A673 (cell line): ENCODE measurements around the gene PDLIM1.

ENCODE experiments used
- EZH2 ChIP-seq: fragments of 200-600 bp; sonication (generic); IDR thresholded peaks from 2 replicates; pipeline ENCODE4 v1.6.1; 2017; ENCODE audit warnings: borderline replicate concordance, low read depth, mild to moderate bottlenecking, mixed read lengths, antibody characterized with exemption, low read length; ENCODE audit not compliant: poor library complexity, severe bottlenecking
- TF ChIP-seq, protein P1 (sequence below): fragments of 300-800, 200-600 bp; sonication (generic); conservative IDR thresholded peaks from 2 replicates; pipeline ENCODE4 v1.5.1; 2017; ENCODE audit warnings: low read depth, mild to moderate bottlenecking, antibody characterized with exemption, low read length, moderate library complexity, mixed read lengths

DNA sequence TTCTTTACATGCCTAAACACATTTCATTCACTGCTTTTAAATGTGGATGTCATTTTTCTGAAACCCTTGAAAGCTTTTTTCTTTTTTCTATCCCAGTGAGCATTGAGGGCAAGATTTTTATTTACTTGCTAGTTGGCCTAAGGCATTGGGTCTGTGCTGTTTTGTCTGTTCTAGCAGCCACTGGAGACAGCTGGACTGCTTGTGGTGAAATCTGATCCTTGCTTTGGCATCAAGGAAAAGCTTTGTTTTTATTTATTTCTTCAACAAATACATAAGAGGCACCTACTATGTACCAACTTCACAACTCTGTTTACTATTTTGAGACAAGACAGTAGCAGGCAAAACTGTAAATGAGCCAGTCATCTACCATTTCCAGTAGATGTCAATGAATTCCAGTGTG lies 28.4 kb upstream of the PDLIM1 start:
- TF ChIP-seq, protein P1, sequence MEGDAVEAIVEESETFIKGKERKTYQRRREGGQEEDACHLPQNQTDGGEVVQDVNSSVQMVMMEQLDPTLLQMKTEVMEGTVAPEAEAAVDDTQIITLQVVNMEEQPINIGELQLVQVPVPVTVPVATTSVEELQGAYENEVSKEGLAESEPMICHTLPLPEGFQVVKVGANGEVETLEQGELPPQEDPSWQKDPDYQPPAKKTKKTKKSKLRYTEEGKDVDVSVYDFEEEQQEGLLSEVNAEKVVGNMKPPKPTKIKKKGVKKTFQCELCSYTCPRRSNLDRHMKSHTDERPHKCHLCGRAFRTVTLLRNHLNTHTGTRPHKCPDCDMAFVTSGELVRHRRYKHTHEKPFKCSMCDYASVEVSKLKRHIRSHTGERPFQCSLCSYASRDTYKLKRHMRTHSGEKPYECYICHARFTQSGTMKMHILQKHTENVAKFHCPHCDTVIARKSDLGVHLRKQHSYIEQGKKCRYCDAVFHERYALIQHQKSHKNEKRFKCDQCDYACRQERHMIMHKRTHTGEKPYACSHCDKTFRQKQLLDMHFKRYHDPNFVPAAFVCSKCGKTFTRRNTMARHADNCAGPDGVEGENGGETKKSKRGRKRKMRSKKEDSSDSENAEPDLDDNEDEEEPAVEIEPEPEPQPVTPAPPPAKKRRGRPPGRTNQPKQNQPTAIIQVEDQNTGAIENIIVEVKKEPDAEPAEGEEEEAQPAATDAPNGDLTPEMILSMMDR, result no peak
- TF ChIP-seq EZH2, result no peak
